Fibroblast of skin of left biceps (primary cell): ENCODE measurements around the gene MCFD2.

Experiments used
- DNase-seq, 2 experiments: peaks; one replicate each; pipeline ENCODE4 v3.0.0-alpha.2; 2013; ENCODE audit warnings: low read depth in 2 of 2

Gene MCFD2

GRCh38 chr2:46873604-46874068 is 42.0 kb downstream of the MCFD2 start:
- DNase-seq, result peak; percentile 98

- DNase-seq, result peak in 1 of 2 experiments; percentile 66
Observed at GRCh38 chr2:46872902-46873603, 42.6 kb downstream of the MCFD2 start.

GRCh38 chr2:46871976-46872381 is 43.6 kb downstream of the MCFD2 start:
- no peak for DNase-seq

DNA sequence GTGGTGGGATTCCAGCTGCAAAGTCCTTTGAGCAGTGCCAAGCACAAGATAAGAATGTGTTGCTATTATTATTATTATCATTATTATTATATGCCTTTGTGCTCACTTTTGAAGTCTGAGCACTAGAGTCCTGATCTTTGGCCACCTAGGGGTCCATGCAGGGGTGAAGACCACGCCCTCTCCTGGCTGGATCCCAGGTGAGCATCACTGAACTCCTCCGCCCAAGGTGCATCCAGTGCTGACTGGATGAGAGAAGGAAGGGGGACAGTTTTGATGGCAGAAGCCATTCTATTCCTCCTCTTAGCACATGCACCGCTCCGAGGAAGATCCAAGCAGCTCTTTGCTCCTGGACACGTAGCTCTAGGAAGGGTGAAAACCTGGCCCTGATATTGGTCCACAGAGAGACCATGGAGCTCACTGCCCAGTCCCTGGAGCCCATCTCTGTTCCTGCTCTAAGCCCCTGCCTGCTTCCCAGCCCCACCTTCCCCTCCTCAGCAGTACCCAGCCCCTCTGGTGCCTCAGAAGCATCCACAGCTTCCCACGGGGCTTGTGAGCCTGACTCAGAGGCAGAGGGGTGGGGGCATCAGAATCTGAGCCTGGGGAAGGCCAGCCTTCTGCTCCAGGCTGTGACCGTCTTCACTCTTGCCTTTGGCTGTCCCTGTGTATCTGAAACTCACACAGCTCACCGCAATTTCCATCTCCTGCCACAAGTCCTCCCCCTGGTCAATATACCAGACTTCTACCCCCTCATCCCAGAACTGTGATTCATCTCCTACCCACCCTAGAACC is 45.4 kb downstream of the MCFD2 start:
- DNase-seq, result no peak

GRCh38 chr2:46869621-46870020 is 46.0 kb downstream of the MCFD2 start:
- DNase-seq, result no peak

GRCh38 chr2:46866770-46867246 is 48.8 kb downstream of the MCFD2 start:
- no peak for DNase-seq

GRCh38 chr2:46865181-46865970 is 50.2 kb downstream of the MCFD2 start:
- no peak for DNase-seq

GRCh38 chr2:46863882-46864281 is 51.7 kb downstream of the MCFD2 start:
- no peak for DNase-seq

DNA sequence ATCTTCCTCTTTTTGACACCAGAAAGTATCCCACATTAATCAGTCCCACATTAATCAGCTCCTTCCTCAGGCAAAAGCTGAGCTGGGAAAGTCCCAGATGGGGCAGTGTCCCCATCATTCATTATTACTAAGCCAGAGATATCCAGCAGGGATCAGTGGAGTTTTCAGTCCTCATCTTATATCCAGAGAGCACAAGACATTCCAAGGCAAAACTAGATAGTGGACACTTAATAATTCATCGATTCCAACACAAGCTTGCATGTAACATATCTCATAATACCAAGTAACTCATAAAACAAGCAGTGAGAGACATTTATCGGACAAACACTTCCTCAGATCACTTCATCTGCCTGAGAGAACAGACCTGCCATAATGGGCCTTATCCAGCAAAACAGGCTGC is 53.1 kb downstream of the MCFD2 start:
- DNase-seq, result no peak

DNA sequence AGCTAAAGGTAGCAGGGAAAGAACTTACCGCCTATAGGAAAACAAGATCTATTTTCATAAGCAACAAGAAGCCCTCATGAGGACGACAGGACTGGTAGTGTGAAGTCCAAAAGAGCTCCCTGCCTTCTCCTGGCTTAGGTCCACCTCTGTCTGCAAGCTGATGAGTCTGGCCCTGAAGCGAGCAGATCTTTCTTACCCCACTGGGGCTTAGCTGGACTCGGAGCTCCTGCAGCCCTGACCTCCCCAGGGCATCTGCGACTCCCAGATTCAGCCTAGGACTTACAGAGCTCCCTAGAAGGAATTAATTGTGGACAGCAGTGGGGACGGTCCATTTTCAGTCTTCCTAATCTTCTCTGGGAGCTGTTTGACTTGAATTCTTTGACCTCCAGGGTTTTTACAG is 53.7 kb downstream of the MCFD2 start:
- no peak for DNase-seq

DNA sequence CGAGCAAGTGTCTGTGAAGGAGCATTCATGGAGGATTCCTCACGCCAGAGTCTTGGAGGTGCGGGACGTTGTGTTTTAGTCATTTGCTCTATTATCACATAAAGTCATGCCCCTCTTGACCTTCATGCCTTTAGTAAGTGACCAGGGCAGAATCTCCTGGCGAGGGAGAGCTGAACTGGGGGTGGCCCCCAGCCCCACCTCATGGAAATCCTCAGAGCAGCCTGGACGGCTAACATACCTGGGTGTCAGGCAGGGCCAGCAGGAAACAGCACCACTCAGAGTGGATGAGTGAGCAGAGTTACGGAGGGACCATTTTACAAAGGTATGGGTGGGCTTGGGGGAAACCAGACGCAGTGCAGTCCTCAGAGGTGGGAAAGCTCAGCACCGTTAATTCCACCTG is 56.1 kb downstream of the MCFD2 start:
- no peak for DNase-seq

GRCh38 chr2:46858702-46859090 is 56.9 kb downstream of the MCFD2 start:
- peak; percentile 92 for DNase-seq

- DNase-seq, result peak; percentile 96 to 97
Observed at GRCh38 chr2:46857871-46858701, 57.5 kb downstream of the MCFD2 start.

DNA sequence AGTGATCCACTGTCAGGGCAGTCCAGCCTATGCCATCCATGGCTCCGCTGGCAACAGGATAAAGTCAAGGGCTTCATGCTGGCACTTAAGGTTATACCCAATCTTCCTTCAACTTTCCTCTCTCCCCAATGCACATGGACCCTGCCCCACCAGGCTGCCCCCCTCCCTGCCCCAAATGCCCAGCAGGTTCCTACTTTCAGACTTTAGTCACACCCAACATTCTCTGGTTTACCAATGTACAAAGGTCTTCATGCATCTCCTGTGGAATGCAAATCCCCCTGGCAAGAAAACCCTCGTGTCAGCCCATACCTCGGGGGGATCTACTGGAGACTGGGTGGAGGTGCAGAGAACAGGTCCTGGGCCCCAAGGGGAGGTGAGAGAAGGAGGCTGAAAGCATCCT is 59.3 kb downstream of the MCFD2 start:
- DNase-seq, result no peak

DNA sequence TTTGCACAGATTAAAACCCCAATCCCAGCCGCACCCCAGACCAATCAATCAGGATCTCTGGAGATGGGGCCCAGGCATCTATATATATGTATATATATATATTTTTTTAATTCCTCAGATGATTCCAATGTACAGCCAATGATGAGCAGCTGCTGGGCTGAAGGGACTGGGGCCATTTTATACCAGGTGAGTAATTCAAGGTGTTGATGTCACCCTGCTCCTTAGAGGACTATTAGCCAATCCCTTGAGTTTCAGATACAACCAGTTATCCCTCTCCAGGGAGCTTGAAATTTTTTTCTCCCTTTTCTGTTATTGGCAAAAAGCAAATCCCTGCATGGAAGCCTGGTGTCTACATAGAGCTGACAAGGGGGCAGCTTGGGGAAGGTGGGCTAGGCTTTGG is 59.8 kb downstream of the MCFD2 start:
- DNase-seq, result no peak

- DNase-seq, result no peak
Observed at GRCh38 chr2:46854260-46854659, 61.3 kb downstream of the MCFD2 start.

- DNase-seq, result no peak
Observed at GRCh38 chr2:46852598-46852997, 63.0 kb downstream of the MCFD2 start.

DNA sequence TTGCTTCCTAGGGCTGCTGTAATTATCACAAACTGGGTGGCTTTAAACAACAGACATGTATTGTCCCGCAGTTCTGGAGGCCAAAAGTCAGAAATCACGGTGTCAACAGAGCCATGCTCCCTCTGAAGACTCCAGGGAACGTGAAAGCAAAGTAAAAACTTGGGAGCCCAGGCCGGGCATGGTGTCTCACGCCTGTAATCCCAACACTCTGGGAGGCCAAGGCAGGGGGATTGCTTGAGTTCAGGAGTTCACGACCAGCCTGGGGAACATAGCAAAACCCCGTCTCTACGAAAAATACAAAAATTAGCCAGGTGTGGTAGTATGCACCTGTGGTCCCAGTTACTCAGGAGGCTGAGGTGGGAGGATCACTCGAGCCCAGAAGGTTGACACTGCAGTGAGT is 63.5 kb downstream of the MCFD2 start:
- no peak for DNase-seq
